ENCODE results near the gene DNPEP.
A peak's percentile ranks its signal among the peaks of the same experiment; 100 is the strongest.
"Not testable (repeated sequence)": the region's sequence is repeated elsewhere in the genome, so short reads cannot be mapped to it uniquely, and the experiment has no call there.

Gene DNPEP

DNA sequence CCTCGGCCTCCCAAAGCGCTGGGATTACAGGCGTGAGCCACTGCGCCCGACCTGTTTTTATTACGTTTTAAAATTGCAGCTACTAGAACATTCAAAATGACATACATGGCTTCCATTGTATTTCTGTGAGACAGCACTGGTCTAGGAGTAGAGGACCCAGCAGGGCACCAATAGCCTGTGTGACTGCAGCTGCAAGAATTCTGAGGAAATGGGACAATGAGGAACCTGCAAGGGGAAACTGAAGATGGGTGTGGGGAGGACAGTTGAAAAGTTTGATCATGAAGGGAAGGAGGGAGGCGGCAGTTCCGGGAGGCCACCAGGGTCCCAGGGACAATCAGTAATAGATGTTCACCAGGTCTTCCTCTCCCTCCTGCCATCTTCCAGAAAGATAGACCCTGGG lies 13.9 kb upstream of the DNPEP start:
- DNase-seq (ENCODE audit: low read depth, low spot score), result no peak

- peak; percentile 37 for DNase-seq (ENCODE audit: low read depth, low spot score)
Observed at GRCh38 chr2:219400562-219400961, 12.8 kb upstream of the DNPEP start.

- DNase-seq (ENCODE audit: low read depth, low spot score), result peak; percentile 63
Observed at GRCh38 chr2:219399716-219400478, 12.2 kb upstream of the DNPEP start.

DNA sequence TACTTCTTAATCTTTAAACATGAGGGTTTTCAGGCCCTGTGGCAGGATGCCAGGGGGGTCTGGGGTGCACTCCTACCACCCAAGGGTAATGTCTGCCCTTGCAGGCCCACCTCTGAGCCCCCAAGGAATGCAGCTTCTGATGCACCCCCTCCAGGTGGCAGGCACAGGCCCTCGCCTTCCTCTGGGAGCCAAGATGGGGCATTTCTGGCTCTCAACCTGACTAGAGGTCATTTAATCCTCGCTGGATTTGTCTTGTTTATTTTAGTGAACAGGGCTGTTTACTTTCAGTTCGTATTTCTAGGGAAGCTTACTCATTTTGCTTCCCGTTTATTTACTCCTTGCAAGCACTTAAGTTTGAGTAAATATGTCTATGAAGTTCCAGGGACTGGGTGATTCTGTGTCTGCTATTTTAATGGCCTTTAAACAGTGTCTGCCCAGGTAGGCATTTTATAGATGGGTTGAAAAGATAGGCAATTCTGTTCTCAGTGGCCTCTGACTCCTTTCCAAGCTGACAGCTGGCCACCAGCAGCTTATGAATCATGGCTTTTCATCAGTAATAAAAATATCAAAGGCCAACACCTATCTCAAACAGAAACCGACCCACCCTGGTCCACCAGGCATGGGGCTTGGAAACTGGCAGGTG lies 11.1 kb upstream of the DNPEP start:
- DNase-seq (ENCODE audit: low read depth, low spot score), result no peak

DNA sequence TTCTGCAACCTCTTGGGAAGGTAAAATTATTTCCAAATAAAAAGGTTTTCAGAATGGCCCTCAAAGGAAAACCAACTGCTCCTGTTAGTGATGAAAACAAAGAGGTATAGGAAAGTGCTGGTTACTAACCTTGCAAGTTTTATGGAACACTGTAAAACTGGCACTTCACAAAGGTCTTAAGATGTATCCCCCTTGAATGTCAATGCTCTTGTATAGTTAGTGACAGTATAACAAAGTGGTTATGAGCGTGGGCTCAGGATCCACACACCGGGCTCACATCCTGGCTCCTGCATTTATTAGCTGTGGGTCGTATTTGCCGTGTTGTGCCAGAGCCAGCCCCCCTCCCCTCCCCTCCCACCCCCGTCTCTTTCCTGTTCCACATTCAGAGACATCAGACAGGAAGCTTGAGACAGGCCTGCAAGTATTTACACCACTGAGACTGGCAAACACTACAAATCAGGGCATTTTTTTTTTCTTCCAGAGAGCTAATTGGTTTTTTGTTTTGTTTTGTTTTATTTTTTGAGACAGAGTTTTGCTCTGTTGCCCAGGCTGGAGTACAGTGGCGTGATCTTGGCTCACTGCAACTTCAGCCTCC lies 9.2 kb upstream of the DNPEP start:
- DNase-seq (ENCODE audit: low read depth, low spot score), result no peak

- no peak for DNase-seq (ENCODE audit: low read depth, low spot score)
Observed at GRCh38 chr2:219395609-219396008, 7.9 kb upstream of the DNPEP start.

DNA sequence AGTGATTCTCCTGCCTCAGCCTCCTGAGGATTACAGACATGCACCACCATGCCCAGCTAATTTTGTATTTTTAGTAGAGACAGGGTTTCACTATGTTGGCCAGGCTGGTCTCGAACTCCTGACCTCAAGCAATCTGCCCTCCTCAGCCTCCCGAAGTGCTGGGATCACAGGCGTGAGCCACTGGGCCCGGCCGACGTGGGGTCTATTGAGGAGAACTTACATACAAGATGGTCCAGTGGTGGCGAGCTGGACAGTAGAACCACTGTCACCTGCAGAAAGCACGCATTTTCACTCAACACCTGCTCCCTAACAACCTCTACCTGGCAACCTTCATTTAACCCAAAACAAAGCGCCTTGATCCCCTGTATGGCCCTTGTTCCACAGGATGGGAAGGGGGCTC lies 7.3 kb upstream of the DNPEP start:
- not testable (repeated sequence) for DNase-seq (ENCODE audit: low read depth, low spot score)

DNA sequence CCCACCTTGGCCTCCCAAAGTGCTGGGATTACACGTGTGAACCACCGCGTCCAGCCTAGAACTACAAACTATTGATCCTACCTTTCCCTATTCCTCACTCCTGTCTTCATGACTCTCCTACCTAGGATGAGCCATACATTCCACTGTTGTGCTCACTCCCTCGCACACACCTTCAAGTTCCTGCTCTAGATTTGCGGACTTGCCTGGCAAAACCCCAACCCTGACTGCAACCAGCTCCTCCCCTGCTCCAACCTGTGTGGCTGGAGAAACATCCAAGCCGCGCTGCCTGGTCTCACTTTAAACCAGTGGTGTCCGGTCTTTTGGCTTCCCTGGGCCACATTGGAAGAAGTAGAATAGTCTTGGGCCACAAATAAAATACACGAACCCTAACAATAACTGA lies 5.0 kb upstream of the DNPEP start:
- no peak for DNase-seq (ENCODE audit: low read depth, low spot score)

- DNase-seq (ENCODE audit: low read depth, low spot score), result no peak
Observed at GRCh38 chr2:219388907-219389156, 1.1 kb upstream of the DNPEP start.

DNA sequence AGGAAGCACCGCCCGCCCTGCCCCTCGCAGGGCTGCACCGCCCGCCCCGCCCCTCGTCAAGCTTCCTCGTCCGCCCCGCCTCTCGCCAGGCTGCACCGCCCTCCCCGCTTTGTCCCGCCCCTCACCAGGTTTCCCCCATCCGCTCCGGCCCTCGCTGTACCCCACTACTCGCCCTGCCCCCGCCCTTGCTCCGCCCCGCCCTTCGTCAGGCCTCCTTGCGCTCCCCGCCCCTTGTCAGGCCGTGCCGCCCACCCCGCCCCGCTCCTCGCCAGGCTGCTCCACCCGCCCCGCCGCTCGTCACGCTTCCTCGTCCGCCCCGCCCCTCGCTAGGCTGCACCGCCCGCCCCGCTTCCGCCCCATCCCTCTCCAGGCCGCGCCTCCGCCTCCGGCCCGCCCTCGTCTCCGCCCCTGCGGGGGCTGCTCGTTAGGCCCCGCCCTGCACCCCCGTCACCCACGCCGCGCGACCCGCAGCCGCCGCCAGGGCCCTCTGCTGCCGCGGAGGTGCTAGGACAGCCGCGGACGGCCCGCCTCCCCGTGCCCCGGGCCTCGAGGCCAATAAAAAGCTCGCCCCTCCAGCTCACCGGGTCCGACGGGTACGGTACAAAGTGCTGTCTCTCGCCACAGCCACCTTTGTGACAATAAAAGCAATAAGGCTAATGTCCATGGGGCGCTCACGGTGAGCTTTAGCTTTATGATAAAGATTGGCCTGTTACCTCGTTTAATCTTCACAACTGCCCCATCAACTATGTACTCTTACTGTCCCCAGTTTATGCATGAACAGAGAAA lies 602 bp upstream of the DNPEP start:
- DNase-seq (ENCODE audit: low read depth, low spot score), result peak; percentile 85

GRCh38 chr2:219386532-219387280 lies 1.0 kb downstream of the DNPEP start:
- DNase-seq (ENCODE audit: low read depth, low spot score), result no peak

DNA sequence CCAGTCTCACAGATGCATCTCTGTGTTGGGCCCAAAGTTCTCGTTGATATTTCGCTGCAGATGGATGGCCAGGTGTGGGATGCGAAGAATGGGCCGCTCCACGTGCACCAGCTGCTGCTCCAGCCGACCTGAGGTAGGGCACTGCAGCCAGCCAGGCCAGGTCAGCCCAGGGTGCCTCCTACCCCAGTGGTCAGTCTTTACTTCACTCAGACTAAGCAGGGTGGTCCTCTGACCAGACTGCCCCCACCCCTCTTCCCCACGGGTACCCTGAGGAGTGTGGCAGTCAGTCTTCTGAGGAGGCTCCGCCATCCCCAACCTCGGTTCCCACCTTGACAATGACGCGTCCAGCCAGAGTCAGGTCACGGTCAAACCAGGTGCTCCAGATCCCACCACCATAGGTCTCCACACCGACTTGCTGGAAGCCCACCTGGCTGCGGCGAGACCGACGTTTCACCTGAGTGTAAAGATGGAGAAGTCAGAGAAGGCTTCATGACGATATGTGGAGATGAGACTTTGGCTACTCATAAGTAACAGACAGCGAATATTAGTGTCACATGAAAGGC lies 1.7 kb downstream of the DNPEP start:
- DNase-seq (ENCODE audit: low read depth, low spot score), result no peak

GRCh38 chr2:219384859-219385258 lies 2.9 kb downstream of the DNPEP start:
- DNase-seq (ENCODE audit: low read depth, low spot score), result no peak

GRCh38 chr2:219384083-219384713 lies 3.5 kb downstream of the DNPEP start:
- DNase-seq (ENCODE audit: low read depth, low spot score), result no peak

DNA sequence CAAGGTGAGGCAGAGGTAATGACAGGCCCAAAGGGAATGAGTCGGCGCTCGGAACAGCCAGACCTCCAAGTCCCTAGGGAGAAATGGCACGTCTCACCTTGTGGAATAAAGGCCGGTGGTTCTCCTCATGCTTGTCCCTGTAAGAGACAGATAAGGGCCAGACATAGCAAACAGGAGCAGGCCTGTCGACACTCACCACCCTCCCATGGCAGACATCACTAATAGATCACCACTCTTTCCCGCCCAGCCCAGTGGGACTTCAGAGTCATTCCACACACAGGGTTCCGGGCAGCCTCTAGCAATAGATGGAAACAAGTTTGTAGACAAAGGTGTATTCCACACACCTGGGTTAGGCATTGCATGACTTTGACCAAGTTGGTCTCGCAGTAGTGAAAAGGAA lies 6.3 kb downstream of the DNPEP start:
- DNase-seq (ENCODE audit: low read depth, low spot score), result no peak

DNA sequence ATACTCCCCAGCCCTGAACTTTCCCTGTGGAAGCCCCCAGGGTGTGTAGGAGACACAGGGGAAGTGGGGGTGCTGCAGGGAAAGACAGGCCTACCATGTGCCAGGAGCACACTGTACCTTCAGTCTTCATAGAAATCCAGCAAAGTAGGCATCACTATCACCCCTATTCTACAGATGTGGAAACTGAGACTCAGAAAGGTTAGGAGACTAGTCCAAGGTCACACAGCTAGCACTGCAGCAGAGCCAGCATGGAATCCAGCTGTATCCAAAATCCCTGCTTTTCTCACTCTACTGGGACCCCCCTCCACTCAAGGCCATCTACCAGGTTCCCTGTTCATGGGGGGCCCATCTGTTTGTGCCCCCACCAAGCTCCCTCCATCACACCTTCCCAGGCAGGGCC lies 6.8 kb downstream of the DNPEP start:
- no peak for DNase-seq (ENCODE audit: low read depth, low spot score)

- peak; percentile 30 for DNase-seq (ENCODE audit: low read depth, low spot score)
Observed at GRCh38 chr2:219378163-219378851, 9.4 kb downstream of the DNPEP start.

DNA sequence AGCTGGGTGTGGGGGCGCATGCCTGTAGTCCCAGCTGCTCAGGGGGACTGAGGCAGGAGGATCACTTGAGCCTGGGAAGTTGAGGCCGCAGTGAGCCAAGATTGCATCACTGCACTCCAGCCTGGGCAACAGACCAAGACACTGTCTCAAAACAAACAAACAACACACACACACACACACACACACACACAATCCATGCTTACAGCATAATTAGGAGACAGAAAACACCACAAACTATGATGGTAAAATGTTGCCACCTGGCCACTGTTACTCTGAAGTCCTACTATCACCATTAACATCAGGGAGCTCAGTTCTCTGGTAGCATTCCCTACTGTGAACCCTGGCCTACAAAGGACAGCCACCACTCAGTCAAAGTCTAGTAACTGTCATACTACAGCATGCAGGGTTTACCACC lies 18.3 kb downstream of the DNPEP start:
- DNase-seq (ENCODE audit: low read depth, low spot score), result no peak

- DNase-seq (ENCODE audit: low read depth, low spot score), result peak; percentile 71
Observed at GRCh38 chr2:219368690-219369191, 19.0 kb downstream of the DNPEP start.

GRCh38 chr2:219362524-219363164 lies 25.1 kb downstream of the DNPEP start:
- no peak for DNase-seq (ENCODE audit: low read depth, low spot score)

All from ELF-1 (cell line).